Naive thymus-derived CD8-positive, alpha-beta T cell (primary cell): ENCODE data around the gene ADRA2B. TPM values are rescaled to one million over a fixed set of nuclear protein-coding genes. Genes with fewer than 3 reads are reported as not detected.
A peak's percentile ranks its signal among the peaks of the same experiment; 100 is the strongest.

Experiments
- ATAC-seq, 2 donors: fragments of 150-1000 bp; cut with Tn5 transposase in 1 of 2; sonication (Bioruptor Pico), chemical (Tn5 transposase) in 1 of 2; 1 replicate in 1 of 2; 2 replicates in 1 of 2; pipeline ENCODE4 v1.10.0; 2021; ENCODE audit warnings: mild to moderate bottlenecking in 2 of 2, moderate library complexity in 2 of 2
- POLR2A ChIA-PET: fragments of 350-600 bp; sonication (Branson Sonifier 250); formaldehyde crosslinking; loops from one replicate; lab custom pipeline; 2021; ENCODE audit warnings: antibody characterized with exemption; lab: Charles Lee
- DNase-seq, 10 donors: peaks; one replicate each; pipeline versions ENCODE4 v3.0.0 to v3.0.0-alpha.2; 2020 to 2022
- H3K27ac Mint-ChIP-seq, 10 donors: one replicate each; pipeline ENCODE4 v1.8.0; 2020 to 2022; ENCODE audit warnings: mild to moderate bottlenecking in 10 of 10, mixed read lengths in 10 of 10, moderate library complexity in 4 of 10, inconsistent platforms in 1 of 10
- H3K27me3 Mint-ChIP-seq, 5 donors: one replicate each; pipeline ENCODE4 v1.8.0; 2021 to 2022; ENCODE audit warnings: mixed read lengths in 5 of 5
- H3K36me3 Mint-ChIP-seq, 3 donors: one replicate each; pipeline ENCODE4 v1.8.0; 2020 to 2022; ENCODE audit warnings: mixed read lengths in 3 of 3, mild to moderate bottlenecking in 2 of 3, inconsistent platforms in 1 of 3
- H3K4me1 Mint-ChIP-seq, 4 donors: one replicate each; pipeline ENCODE4 v1.8.0; 2021 to 2022; ENCODE audit warnings: mixed read lengths in 4 of 4
- H3K4me3 Mint-ChIP-seq, 10 donors: one replicate each; pipeline ENCODE4 v1.8.0; 2020 to 2022; ENCODE audit warnings: mild to moderate bottlenecking in 10 of 10, mixed read lengths in 10 of 10, moderate library complexity in 6 of 10, inconsistent platforms in 1 of 10
- H3K9me3 Mint-ChIP-seq, 9 donors: one replicate each; pipeline ENCODE4 v1.8.0; 2020 to 2022; ENCODE audit warnings: mixed read lengths in 9 of 9, mild to moderate bottlenecking in 3 of 9, inconsistent platforms in 1 of 9, moderate library complexity in 1 of 9
- polyA plus RNA-seq, 3 donors: library from polyadenylated mRNA; unstranded; fragments of 300-500 nt; fragmentation: Illumina TruSeq; gene quantifications; one replicate each; pipeline ENCODE4 v1.2.3, GENCODE V29; 2021
- total RNA-seq, 8 experiments: library from RNA in 2 of 8; stranded (reverse) in 2 of 8; gene quantifications; one replicate each; pipeline ENCODE4 v1.2.3 and lab custom pipeline; 2021 to 2026

Gene ADRA2B
- total and polyA plus RNA-seq, 5 experiments from 2014 or later: 0.22 TPM; not detected in 4

DNA sequence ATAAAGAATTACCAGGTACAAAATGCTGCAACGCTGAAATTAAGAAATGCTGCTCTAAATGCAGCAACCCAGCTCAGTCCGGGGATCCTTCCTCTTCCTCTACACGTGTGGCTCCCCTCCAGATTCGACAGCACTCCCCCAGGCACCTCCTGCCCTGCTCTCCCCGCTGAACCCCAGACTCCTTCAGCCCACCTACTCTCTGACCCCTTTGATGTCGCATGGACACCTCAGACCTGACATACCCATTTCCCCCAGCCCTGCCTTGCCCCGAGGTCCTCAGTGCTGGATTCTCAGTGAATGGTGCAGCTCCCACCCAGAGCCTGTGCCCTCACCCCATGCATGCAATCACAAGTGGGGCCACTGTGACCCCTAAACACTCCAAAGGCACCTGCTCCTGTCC, 4.6 kb upstream of the ADRA2B start:
- ATAC-seq (no peak), DNase-seq (no peak)
- peaks cover 14 to 53% (median 40%) of the 10 kb centered on the region in 5 donors for H3K27me3 Mint-ChIP-seq
- H3K9me3 Mint-ChIP-seq: no peaks in the 10 kb centered on the region
- H3K4me1 Mint-ChIP-seq: peaks cover 12 to 37% (median 16%) of the 10 kb centered on the region in 4 donors
- no peak overlapping the region for H3K4me3 Mint-ChIP-seq
- POLR2A ChIA-PET: no interaction called here
- H3K27ac Mint-ChIP-seq: peak overlapping the region in 2 of 10 donors; percentile 40 to 71
- peaks cover 0 to 8% (median 6%) of the 10 kb centered on the region in 3 donors for H3K36me3 Mint-ChIP-seq

DNA sequence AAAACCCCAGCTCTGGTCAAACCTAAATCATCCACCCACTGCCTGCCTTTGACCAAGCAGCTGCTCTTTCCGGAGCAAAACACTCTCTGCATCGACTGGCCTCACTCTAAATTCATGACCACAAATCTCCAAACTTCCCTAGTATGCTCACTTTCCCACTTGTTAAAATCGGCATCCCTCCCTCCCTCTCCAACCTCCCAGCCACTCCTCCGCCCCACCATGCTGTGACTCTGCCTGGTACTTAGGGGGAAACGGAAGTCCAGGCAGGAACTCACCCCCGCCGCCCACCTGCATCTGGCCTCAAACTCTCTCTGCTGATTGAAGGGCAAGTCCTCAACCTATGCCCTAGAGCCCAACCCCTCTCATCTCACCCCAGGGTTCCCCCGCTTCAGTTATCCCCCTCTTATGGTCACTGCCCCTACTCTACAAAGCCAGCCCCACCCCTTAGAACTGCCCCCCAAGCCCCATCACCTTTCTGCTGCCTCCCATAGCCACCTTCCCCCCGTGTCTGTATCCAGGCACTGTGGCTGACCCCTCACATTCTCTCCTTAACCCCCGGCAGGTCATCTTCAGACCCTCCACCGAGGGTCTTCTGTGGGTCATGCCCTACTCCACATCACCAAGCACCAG, 3.8 kb upstream of the ADRA2B start:
- Mint-ChIP-seq H3K4me1 (peaks cover 16 to 45% (median 23%) of the 10 kb centered on the region in 4 donors), H3K4me3 (peak overlapping the region in 2 of 10 donors; percentile 16 to 54), H3K27ac (peak overlapping the region in 2 of 10 donors; percentile 37 to 40), H3K36me3 (peaks cover 0 to 5% (median 2%) of the 10 kb centered on the region in 3 donors), H3K9me3 (no peaks in the 10 kb centered on the region), H3K27me3 (peaks cover 14 to 50% (median 41%) of the 10 kb centered on the region in 5 donors)
- DNase-seq: peak in 1 of 10 donors; percentile 58
- POLR2A ChIA-PET: no interaction called here
- no peak for ATAC-seq

DNA sequence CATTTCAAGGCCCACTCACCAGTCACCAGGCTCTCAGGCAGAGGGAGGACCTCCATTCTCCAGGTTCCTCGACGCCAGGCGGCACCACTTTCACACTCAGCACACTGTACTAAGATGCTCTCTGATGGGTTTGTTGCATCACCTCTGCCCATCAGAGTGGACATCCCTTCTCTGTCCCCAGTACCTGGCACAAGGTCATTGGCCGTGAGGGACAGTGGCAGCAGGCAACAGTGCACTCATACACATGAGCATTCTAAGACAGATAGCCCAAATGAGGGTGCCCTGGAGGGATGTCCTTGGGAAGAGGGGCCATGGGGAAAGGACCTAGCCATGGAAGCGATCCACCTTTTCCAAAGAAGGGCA, 3.0 kb upstream of the ADRA2B start:
- POLR2A ChIA-PET: no interaction called here
- DNase-seq (peak in 1 of 10 donors; percentile 42), ATAC-seq (no peak)
- H3K4me1 Mint-ChIP-seq: peaks cover 16 to 45% (median 22%) of the 10 kb centered on the region in 4 donors
- H3K9me3 Mint-ChIP-seq: no peaks in the 10 kb centered on the region
- H3K27ac Mint-ChIP-seq: no peak overlapping the region
- H3K27me3 Mint-ChIP-seq: peaks cover 14 to 42% (median 33%) of the 10 kb centered on the region in 5 donors
- H3K4me3 Mint-ChIP-seq: peak overlapping the region in 2 of 10 donors; percentile 53 to 66
- H3K36me3 Mint-ChIP-seq: no peaks in the 10 kb centered on the region

DNA sequence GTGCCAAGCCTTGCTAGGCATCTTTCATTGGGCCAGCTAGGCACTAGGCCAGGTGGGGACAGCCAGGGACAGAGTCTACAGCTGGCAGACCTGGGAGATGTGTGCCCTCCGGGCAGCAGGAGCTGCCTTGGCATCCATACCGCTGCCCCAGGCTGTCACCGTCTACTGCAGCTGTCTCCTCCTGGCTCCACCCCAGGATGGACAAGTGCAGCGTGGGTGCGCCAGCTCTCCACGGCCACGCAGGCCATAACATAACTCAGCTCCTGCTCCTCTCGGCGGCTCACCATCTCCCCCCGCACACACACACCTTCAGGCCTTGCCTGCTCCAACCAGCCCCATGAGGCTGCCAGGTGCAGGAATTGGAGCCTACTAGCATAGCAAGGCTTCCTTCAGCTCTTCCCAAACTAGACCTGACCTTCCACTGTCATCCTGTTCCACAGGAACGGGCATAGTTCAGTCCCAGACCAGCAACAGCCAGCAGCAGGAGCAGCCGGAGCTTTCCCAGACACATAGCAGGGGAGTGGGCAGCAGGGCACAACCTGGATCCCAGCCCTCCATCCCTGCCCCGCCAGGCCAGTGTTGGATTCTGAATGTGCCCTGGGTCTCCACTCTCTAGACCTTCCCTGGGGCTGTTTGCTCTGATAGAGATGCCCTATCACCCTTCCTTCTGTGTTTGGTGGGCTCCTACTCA, 2.5 kb upstream of the ADRA2B start:
- Mint-ChIP-seq H3K9me3 (no peaks in the 10 kb centered on the region), H3K27ac (peak overlapping the region in 1 of 10 donors; percentile 50), H3K27me3 (peaks cover 14 to 40% (median 32%) of the 10 kb centered on the region in 5 donors), H3K4me3 (peak overlapping the region in 7 of 10 donors; percentile 5 to 69 (median 42)), H3K36me3 (no peaks in the 10 kb centered on the region), H3K4me1 (peaks cover 16 to 45% (median 22%) of the 10 kb centered on the region in 4 donors)
- POLR2A ChIA-PET: interaction anchor here (1.1 kb wide), 1 partner anchor 9 kb away, joined by 3 read pairs; no protein-coding TSS in a partner anchor
- ATAC-seq: no peak
- peak in 2 of 10 donors; percentile 0 to 38 for DNase-seq

DNA sequence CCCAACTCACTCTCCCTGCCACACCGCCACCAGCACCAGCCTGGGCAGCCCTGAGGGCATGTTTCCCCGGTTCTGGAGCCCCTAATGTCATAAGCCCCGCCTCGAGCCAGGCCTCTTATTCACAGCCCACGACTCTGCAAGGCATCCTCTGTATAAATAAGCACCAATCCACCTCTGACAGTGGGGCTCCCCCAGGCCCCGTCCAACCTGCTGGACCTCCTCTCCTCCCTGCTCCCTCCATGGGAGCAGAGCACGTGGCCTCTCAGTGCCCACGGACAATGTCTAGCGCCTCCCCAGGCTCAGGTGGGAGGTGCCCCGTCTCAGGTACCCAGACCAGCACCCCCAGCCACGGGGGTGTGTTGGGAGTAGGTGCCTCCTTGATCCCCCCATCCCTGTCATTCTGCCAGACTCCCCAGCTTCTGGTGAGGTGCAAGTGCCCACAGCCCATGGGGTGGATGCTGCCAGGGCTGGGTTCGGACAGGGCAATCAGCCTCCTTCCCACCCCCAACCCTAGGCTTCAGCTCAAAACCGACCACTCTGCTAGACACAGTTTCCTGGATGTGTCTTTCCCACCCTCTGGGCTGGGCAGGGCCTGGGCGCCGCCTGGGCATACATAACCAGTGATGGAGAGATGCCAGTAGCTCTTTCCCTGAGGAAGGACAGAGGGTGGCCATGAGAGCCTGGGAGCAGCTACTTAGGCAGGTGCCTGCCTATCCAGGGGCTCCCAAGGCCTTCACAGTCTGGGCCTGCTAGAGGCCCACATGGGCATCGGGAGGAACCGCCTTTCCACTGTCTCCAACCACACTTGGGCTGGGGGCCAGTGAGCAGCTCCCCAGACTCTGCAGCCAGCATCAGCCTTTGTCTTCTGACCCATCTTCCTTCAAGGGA, 1.6 kb upstream of the ADRA2B start:
- POLR2A ChIA-PET: interaction anchor here (1.1 to 1.6 kb wide), 3 partner anchors 10 to 125 kb away, joined by 3 to 6 read pairs (median 5); no protein-coding TSS in a partner anchor
- Mint-ChIP-seq H3K4me1 (peaks cover 16 to 45% (median 22%) of the 10 kb centered on the region in 4 donors), H3K27ac (peak overlapping the region in 3 of 10 donors; percentile 33 to 85 (median 39)), H3K36me3 (no peaks in the 10 kb centered on the region), H3K4me3 (peak overlapping the region; percentile 49 to 81 (median 68)), H3K27me3 (peaks cover 14 to 40% (median 32%) of the 10 kb centered on the region in 5 donors), H3K9me3 (no peaks in the 10 kb centered on the region)
- DNase-seq: peak in 2 of 10 donors; percentile 0 to 49
- ATAC-seq: no peak

DNA sequence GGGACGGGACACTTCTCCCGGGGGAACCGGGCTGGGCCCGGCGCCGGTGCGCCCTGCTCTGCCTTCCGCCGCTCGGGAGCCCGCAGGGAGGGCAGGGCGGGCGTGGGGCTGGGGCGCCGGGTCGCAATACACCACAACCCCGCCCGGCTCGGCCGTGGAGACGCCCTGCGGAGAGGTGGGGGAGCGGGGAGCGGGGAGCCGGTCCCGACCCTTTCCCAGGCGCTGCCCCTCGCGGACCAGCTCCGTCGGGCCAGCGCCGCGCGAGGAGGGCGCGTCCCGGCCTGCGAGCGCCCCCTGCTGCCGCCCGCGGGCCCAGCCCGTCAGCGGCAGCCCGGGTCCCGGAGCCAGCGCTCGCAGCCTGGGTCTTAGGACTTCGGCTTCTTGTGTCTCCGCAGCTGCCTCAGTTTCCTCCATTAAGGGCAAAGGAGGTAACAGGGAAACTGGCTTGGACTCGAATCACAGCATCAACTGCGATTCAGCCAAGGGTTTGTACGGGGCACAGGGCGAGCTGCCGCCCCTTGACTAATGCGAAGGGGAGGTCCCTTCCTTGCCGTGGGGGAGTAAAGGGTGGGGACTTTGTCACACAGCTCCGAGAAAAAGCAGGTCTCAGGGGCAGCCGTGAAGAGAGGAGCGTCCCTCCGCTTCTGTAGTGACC, 635 bp upstream of the ADRA2B start:
- Mint-ChIP-seq H3K9me3 (no peaks in the 10 kb centered on the region), H3K4me3 (peak overlapping the region; percentile 41 to 81 (median 67)), H3K4me1 (peaks cover 16 to 45% (median 22%) of the 10 kb centered on the region in 4 donors), H3K27me3 (peaks cover 14 to 36% (median 32%) of the 10 kb centered on the region in 5 donors), H3K27ac (peak overlapping the region in 5 of 10 donors; percentile 33 to 85 (median 39)), H3K36me3 (no peaks in the 10 kb centered on the region)
- ATAC-seq (peak; percentile 82 to 83), DNase-seq (peak; percentile 32 to 77 (median 68))
- POLR2A ChIA-PET: interaction anchor here (0.6 to 1.6 kb wide), 5 partner anchors 26 to 130 kb away, joined by 3 to 6 read pairs (median 3); partner anchors contain the start of gene ANKRD36C

DNA sequence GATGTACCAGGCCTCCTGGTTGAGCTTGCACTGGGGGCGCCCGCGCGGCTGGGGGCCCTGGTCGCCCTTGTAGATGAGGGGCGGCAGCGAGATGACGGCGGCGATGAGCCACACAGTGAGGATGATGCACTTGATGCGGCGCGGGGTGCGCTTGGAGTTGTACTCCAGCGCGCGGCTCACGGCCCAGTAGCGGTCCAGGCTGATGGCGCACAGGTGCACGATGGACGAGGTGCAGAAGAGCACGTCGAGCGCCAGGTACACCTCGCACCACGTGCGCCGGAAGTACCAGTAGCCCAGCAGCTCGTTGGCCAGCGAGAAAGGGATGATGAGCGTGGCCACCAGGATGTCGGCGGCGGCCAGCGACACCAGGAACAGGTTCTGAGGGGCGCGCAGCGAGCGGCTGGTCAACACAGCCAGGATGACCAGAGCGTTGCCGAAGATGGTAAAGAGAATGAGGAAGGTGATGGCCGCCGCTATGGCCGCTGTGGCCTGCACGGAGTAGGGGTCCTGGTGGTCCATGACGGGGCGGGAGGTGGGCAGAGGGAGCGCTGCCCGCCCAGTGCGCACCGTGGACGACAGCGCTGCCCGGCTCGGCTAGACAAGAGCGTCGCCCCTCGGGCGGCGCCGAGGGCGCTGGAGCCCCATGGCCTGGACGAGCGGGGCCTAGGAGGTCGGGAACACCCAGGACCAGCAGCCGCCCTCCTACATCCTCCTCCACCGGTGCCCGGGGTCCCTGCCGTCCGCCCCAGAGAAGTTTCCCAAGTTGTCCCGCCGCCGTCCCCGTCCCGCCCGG, 544 bp downstream of the ADRA2B start:
- POLR2A ChIA-PET: interaction anchor here (0.6 kb wide), 1 partner anchor 129 kb away, joined by 3 read pairs; no protein-coding TSS in a partner anchor
- peak in 2 of 10 donors; percentile 32 to 50 for DNase-seq
- peaks cover 6 to 25% (median 22%) of the 10 kb centered on the region in 5 donors for H3K27me3 Mint-ChIP-seq
- H3K4me1 Mint-ChIP-seq: peaks cover 16 to 37% (median 22%) of the 10 kb centered on the region in 4 donors
- ATAC-seq: no peak
- no peaks in the 10 kb centered on the region for H3K9me3 Mint-ChIP-seq
- H3K27ac Mint-ChIP-seq: peak overlapping the region in 7 of 10 donors; percentile 20 to 89 (median 61)
- H3K4me3 Mint-ChIP-seq: peak overlapping the region; percentile 71 to 91 (median 80)
- H3K36me3 Mint-ChIP-seq: no peaks in the 10 kb centered on the region

DNA sequence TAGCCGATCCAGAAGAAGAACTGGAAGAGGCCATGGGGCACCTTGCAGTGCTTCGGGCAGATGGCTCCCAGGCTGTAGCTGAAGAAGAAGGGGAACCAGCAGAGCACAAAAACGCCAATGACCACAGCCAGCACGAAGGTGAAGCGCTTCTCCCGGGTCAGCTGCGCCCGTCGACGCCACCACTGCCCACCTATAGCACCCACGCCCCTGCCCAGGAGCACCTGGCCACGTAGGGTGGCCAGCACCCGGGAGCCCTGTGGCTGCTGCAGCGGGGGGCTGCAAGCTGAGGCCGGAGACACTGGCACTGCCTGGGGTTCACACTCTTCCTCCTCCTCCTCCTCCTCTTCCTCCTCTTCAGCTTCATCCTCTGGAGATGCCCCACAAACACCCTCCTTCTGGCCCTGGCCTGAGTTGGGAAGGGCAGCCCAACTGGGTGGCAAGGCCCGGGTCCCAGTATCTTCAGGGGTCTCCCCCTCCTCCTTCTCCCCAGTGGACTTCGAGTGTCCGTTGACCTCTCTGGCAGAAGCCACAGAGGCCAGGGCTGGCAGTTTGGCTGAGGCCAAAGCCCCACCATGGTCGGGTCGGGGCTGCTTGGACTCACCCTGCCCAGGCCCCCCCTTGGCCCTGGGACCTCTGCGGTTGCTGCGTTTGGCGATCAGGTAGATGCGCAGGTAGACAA, 1.3 kb downstream of the ADRA2B start:
- H3K36me3 Mint-ChIP-seq: no peaks in the 10 kb centered on the region
- no peak for ATAC-seq
- peaks cover 5 to 17% (median 15%) of the 10 kb centered on the region in 5 donors for H3K27me3 Mint-ChIP-seq
- POLR2A ChIA-PET: no interaction called here
- peaks cover 12 to 29% (median 16%) of the 10 kb centered on the region in 4 donors for H3K4me1 Mint-ChIP-seq
- peak overlapping the region in 3 of 10 donors; percentile 27 to 85 (median 46) for H3K27ac Mint-ChIP-seq
- peak in 1 of 10 donors; percentile 38 for DNase-seq
- H3K9me3 Mint-ChIP-seq: no peaks in the 10 kb centered on the region
- peak overlapping the region; percentile 67 to 91 (median 80) for H3K4me3 Mint-ChIP-seq

DNA sequence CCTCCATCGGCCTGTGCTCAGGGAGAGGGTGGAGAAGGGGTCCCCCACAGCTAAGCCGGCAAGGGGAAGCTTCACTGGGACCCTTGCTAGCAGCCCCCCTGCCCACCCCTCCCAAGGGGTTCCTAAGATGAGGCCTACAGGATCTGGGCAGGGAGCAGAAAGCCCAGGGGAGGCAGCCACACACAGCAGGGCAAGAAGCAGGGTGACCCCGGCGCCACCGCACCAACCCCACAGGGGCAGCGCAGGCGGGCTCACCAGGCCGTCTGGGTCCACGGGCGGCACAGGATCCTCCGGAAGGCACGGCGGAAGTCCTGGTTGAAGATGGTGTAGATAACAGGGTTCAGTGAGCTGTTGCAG, 1.8 kb downstream of the ADRA2B start:
- no peak for ATAC-seq

DNA sequence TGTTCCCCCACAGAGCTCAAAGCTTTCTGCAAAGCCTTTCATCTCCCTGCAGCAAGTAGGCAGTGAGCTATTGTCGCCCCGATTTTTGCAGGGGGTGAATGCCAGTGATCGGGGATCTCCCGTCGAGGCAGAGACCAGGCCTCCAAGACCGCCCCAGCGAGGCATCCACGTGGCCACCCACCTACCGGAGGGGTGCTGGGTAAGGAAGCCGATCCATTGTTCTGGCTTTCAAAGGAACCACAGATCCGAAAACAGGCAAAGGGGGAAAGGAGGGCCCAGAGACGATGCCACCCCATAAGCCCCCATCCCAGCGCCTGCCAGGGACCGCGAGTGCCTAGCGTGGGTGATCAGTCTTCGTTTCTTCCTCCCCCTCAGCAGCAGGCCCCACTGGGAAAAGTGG, 2.4 kb downstream of the ADRA2B start:
- Mint-ChIP-seq H3K4me1 (peaks cover 10 to 25% (median 14%) of the 10 kb centered on the region in 4 donors), H3K4me3 (peak overlapping the region in 1 of 10 donors; percentile 14), H3K36me3 (no peaks in the 10 kb centered on the region), H3K9me3 (no peaks in the 10 kb centered on the region), H3K27ac (peak overlapping the region in 1 of 10 donors; percentile 22), H3K27me3 (peaks cover 2 to 7% (median 6%) of the 10 kb centered on the region in 5 donors)
- POLR2A ChIA-PET: no interaction called here
- peak in 1 of 10 donors; percentile 1 for DNase-seq
- ATAC-seq: no peak

More for the DNA sequence above, 1.8 kb downstream of the ADRA2B start:
- POLR2A ChIA-PET: no interaction called here
- peaks cover 10 to 25% (median 14%) of the 10 kb centered on the region in 4 donors for H3K4me1 Mint-ChIP-seq
- DNase-seq: peak in 1 of 10 donors; percentile 43
- H3K36me3 Mint-ChIP-seq: no peaks in the 10 kb centered on the region
- H3K4me3 Mint-ChIP-seq: peak overlapping the region in 6 of 10 donors; percentile 16 to 71 (median 47)
- H3K27ac Mint-ChIP-seq: no peak overlapping the region
- no peaks in the 10 kb centered on the region for H3K9me3 Mint-ChIP-seq
- peaks cover 3 to 12% (median 11%) of the 10 kb centered on the region in 5 donors for H3K27me3 Mint-ChIP-seq
